NB4 (cell line): ENCODE results near the gene ANGPTL8.

Experiments
- DNase-seq: peaks from one replicate; pipeline ENCODE4 v3.0.0; 2010; ENCODE audit warnings: low read depth
- H3K4me3 ChIP-seq: one replicate; pipeline ENCODE4 v1.5.1; 2011; ENCODE audit warnings: mild to moderate bottlenecking, low read depth, low read length, moderate library complexity
- CTCF ChIP-seq: IDR thresholded peaks from one replicate; pipeline ENCODE4 v1.5.1; 2012; ENCODE audit warnings: low read depth, low read length
- MAX ChIP-seq: IDR thresholded peaks from 2 replicates; pipeline ENCODE4 v1.6.1; 2011; ENCODE audit warnings: low read depth, low read length
- MYC ChIP-seq: IDR thresholded peaks from 2 replicates; pipeline ENCODE4 v1.6.1; 2011; ENCODE audit warnings: low read depth, low read length
- POLR2A ChIP-seq: IDR thresholded peaks from 2 replicates; pipeline ENCODE4 v1.6.1; 2011; ENCODE audit warnings: mild to moderate bottlenecking; ENCODE audit not compliant: insufficient read length; ENCODE audit errors: extremely low read depth

ANGPTL8 gene

DNA sequence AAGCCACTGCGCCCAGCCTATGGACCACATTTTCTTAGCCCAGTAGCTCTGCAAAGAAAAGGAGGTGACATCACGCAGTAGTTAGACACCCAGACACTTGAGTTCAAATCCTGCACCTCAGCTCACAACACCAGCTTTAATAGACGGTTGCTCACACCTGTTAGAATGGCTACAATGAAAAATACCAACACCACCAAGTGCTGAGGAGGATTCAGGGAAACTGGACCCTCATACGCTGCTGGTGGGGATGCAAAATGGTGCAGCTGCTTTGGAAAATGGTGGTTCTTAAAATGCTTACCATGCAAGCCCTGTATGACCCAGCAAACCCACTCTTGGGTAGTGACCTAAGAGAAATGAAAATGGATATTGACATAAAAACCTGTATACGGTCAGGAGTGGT, 34.6 kb downstream of the ANGPTL8 start:
- TF ChIP-seq MAX, result no peak
- TF ChIP-seq POLR2A, result no peak
- TF ChIP-seq CTCF, result no peak
- no peak for TF ChIP-seq MYC
- DNase-seq, result no peak

GRCh38 chr19:11274533-11275086, 35.2 kb downstream of the ANGPTL8 start:
- H3K4me3 ChIP-seq, result no peak overlapping the region
- TF ChIP-seq MYC (no peak), CTCF (no peak), POLR2A (no peak), MAX (no peak)
- no peak for DNase-seq

More for the DNA sequence above, 34.6 kb downstream of the ANGPTL8 start:
- H3K4me3 ChIP-seq, result no peak overlapping the region

DNA sequence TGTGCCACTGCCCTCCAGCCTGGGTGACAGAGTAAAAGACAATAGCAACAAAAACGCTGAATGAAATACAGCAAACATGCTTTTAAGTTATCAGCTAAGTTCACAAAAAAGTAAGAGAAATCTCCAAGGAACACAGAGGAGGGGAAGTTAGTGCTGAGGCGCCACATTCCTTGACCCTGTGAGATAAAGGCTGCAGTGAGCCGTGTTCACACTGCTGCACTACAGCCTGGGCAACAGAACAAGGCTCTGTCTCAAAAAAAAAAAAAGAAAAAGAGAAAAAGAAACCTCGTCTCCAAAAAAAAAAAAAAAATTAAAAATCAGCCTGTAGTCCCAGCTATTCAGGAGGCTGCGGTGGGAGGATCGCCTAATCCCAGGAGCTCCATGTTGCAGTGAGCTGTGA, 39.3 kb downstream of the ANGPTL8 start:
- no peak for TF ChIP-seq MAX
- no peak for TF ChIP-seq CTCF
- TF ChIP-seq MYC, result no peak
- TF ChIP-seq POLR2A, result no peak
- H3K4me3 ChIP-seq, result no peak overlapping the region
- no peak for DNase-seq

DNA sequence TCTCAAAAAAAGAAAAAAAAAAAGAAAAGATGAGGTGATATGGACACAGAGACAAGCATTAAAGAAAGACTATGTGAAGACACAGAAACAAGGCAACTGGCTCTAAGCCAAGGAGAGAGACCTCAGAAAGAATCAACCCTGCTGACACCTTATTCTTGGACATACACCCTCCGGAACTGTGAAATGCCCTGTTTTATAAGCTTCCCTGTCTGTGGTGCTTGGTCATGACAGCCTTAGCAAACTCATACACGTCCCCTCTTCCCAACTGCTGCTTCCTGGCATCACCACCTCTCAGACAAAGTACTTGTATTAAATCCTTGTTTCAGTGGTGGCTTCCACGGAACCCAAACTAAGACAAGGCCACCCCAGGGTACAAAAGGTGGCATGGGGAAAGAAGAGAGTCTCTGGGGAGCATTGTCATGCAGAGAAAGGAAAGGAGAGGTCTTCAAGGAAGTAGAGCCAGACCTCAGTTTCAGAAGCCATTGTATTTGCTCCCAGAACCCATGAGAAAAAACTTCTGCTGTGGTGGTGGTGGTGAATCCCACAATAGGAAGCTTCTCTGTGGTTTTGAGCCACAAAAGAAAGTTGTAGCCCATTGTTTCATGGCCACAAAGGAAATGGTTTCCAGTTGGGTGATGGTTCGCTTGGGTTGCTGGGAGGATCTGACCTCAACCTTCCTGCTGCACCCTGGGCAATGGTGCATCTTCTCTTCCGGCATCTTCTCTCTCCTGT, 40.3 kb downstream of the ANGPTL8 start:
- peak; percentile 23; the same call in 1 of the 2 replicates for TF ChIP-seq MAX
- peak; percentile 36; the same call in 1 of the 2 replicates for TF ChIP-seq MYC
- TF ChIP-seq CTCF, result no peak
- no peak for TF ChIP-seq POLR2A
- H3K4me3 ChIP-seq, result peak overlapping the region; percentile 42
- DNase-seq, result peak; percentile 98

- TF ChIP-seq MAX, result no peak
- no peak for TF ChIP-seq POLR2A
- no peak for TF ChIP-seq MYC
- no peak for TF ChIP-seq CTCF
These were observed 42.1 kb downstream of the ANGPTL8 start for GRCh38 chr19:11281356-11282049.

More at GRCh38 chr19:11281356-11282049, 42.1 kb downstream of the ANGPTL8 start:
- H3K4me3 ChIP-seq, result no peak overlapping the region
- DNase-seq, result no peak
